Measurements from ENCODE around the gene FBXL17. TPM values are rescaled to one million over a fixed set of nuclear protein-coding genes. Genes with fewer than 3 reads are reported as not detected.

The FBXL17 gene
- polyA plus RNA-seq, 1 of the 3 experiments (the other 2 are of a cell fraction), result 4.4 TPM

DNA sequence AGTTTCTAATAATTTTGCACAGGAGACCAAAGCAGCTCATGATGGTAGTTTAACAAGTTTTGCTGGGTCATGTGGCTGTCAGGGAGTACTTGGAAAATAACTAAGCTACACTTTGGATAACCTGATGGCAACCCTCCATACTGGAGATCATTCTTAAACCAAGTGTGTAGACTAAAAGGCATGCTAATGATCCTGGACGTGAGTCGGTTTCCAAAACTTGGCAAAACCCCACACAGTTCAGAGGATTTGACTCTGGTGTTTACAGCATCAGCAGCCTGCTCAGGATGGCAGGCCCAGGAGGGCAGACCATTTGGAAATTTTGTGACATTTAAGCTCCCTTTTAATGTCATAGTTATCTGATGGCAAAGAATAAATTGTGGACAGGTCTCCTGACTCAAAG is 514.6 kb downstream of the FBXL17 start:
- Histone ChIP-seq H3K4me2 (no peak overlapping the region), H3K36me3 (replicated peaks in 1 of 2; ENCODE audit: control insufficient read depth in 1 of 2, insufficient read depth in 2 of 2, low read length in 1 of 2) (no peaks in the 10 kb centered on the region), H3K4me3 (ENCODE audit: low read depth in 2 of 2, low read length in 1 of 2) (no peak overlapping the region), H3K79me2 (ENCODE audit: insufficient read depth) (no peaks in the 10 kb centered on the region), H4K20me1 (ENCODE audit: insufficient read depth) (no peaks in the 10 kb centered on the region), H3K4me1 (ENCODE audit: control insufficient read depth in 1 of 2, insufficient read depth in 2 of 2, low read depth in 1 of 2, low read length in 1 of 2) (peaks cover 5 to 7% of the 10 kb centered on the region in 2 experiments; a peak in 3 of 4 replicates), H3K9me3 (no peaks in the 10 kb centered on the region), H3K9ac (no peak overlapping the region), H2AFZ (ENCODE audit: low read depth) (no peak overlapping the region), H3K9me2 (no peaks in the 10 kb centered on the region), H3K27me3 (ENCODE audit: insufficient read depth) (no peaks in the 10 kb centered on the region), H3K27ac (ENCODE audit: low read depth in 2 of 2, low read length in 1 of 2) (no peak overlapping the region), H3F3A (replicated peaks; ENCODE audit: insufficient read depth) (no peaks in the 10 kb centered on the region)
- WGBS (ENCODE audit: low lambda C conversion rate), result 95% methylated on average over 2 of the region's 2 CpGs
- no peak for TF ChIP-seq FOXJ3 (CRISPR knock-in tag; IDR thresholded peaks at IDR 0.05)
- TF ChIP-seq POLR2AphosphoS5 (IDR thresholded peaks at IDR 0.05; ENCODE audit: low read depth, low read length), result no peak
- TF ChIP-seq, protein P1, sequence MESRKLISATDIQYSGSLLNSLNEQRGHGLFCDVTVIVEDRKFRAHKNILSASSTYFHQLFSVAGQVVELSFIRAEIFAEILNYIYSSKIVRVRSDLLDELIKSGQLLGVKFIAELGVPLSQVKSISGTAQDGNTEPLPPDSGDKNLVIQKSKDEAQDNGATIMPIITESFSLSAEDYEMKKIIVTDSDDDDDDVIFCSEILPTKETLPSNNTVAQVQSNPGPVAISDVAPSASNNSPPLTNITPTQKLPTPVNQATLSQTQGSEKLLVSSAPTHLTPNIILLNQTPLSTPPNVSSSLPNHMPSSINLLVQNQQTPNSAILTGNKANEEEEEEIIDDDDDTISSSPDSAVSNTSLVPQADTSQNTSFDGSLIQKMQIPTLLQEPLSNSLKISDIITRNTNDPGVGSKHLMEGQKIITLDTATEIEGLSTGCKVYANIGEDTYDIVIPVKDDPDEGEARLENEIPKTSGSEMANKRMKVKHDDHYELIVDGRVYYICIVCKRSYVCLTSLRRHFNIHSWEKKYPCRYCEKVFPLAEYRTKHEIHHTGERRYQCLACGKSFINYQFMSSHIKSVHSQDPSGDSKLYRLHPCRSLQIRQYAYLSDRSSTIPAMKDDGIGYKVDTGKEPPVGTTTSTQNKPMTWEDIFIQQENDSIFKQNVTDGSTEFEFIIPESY (IDR thresholded peaks at IDR 0.05; ENCODE audit: borderline replicate concordance, low read depth), result no peak
- no peak for TF ChIP-seq FOSL2 (IDR thresholded peaks at IDR 0.05; ENCODE audit: borderline replicate concordance, low read depth)
- no peak for TF ChIP-seq CHD2 (IDR thresholded peaks at IDR 0.05; ENCODE audit: low read length, partially characterized antibody)
- TF ChIP-seq RAD21 (IDR thresholded peaks at IDR 0.05; ENCODE audit: low read length), result no peak
- TF ChIP-seq SIN3A (IDR thresholded peaks at IDR 0.05; ENCODE audit: borderline replicate concordance, low read depth, low read length), result no peak
- TF ChIP-seq SMC3 (IDR thresholded peaks at IDR 0.05; ENCODE audit: low read depth, low read length), result no peak
- no peak for TF ChIP-seq NRF1 (IDR thresholded peaks at IDR 0.05; ENCODE audit: low read depth, low read length)
- CTCF ChIA-PET, result interaction anchor here (0.8 kb wide), 1 partner anchor 64 kb away, joined by 3 read pairs; no protein-coding TSS in a partner anchor
- no peak for DNase-seq
- POLR2A ChIA-PET, result no interaction called here

DNA sequence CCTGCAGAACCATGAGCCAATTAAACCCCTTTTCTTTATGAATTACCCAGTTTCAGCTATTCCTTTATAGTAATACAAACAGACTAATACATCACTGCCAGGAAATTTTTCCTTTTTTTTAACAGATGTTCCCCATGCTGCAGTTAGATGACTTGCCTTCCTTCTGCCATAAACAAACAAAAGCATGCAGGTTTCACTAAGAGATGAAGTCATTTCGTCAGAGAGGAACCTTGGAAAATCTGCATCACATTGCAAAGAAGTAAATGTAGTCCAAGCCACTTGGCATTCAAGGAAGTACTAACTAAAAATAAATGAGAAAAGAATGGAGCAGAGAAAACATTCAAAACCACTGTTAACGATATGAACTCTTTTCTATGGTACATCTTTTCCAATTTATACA is 517.1 kb downstream of the FBXL17 start:
- Histone ChIP-seq H2AFZ (ENCODE audit: low read depth) (no peak overlapping the region), H3K27ac (ENCODE audit: low read depth in 2 of 2, low read length in 1 of 2) (no peak overlapping the region), H3K27me3 (ENCODE audit: insufficient read depth) (no peaks in the 10 kb centered on the region), H4K20me1 (ENCODE audit: insufficient read depth) (no peaks in the 10 kb centered on the region), H3K36me3 (replicated peaks in 1 of 2; ENCODE audit: control insufficient read depth in 1 of 2, insufficient read depth in 2 of 2, low read length in 1 of 2) (peaks cover 0 to 3% of the 10 kb centered on the region in 2 experiments), H3F3A (replicated peaks; ENCODE audit: insufficient read depth) (no peaks in the 10 kb centered on the region), H3K4me2 (no peak overlapping the region), H3K9ac (no peak overlapping the region), H3K79me2 (ENCODE audit: insufficient read depth) (no peaks in the 10 kb centered on the region), H3K4me3 (ENCODE audit: low read depth in 2 of 2, low read length in 1 of 2) (no peak overlapping the region), H3K9me3 (no peaks in the 10 kb centered on the region), H3K4me1 (ENCODE audit: control insufficient read depth in 1 of 2, insufficient read depth in 2 of 2, low read depth in 1 of 2, low read length in 1 of 2) (peaks cover 5 to 7% of the 10 kb centered on the region in 2 experiments; a peak in 3 of 4 replicates), H3K9me2 (no peaks in the 10 kb centered on the region)
- CTCF ChIA-PET, result no interaction called here
- TF ChIP-seq USF1 (IDR thresholded peaks at IDR 0.05; ENCODE audit: borderline replicate concordance, low read depth) (no peak), TAF1 (IDR thresholded peaks at IDR 0.05; ENCODE audit: borderline replicate concordance, low read depth, low read length) (no peak), RAD21 (IDR thresholded peaks at IDR 0.05; ENCODE audit: low read length) (no peak), POLR2AphosphoS5 (IDR thresholded peaks at IDR 0.05; ENCODE audit: low read depth, low read length) (no peak), NRF1 (IDR thresholded peaks at IDR 0.05; ENCODE audit: low read depth, low read length) (no peak), EZH2phosphoT487 (IDR thresholded peaks at IDR 0.05; ENCODE audit: borderline replicate concordance, low read depth) (no peak), NFIC (IDR thresholded peaks at IDR 0.05; ENCODE audit: borderline replicate concordance) (no peak), CHD2 (IDR thresholded peaks at IDR 0.05; ENCODE audit: low read length, partially characterized antibody) (no peak), MEF2A (IDR thresholded peaks at IDR 0.05; ENCODE audit: borderline replicate concordance, low read depth) (no peak), TCF12 (IDR thresholded peaks at IDR 0.05) (no peak)
- TF ChIP-seq, protein P1 (IDR thresholded peaks at IDR 0.05; ENCODE audit: borderline replicate concordance, low read depth), result no peak
- TF ChIP-seq, protein P2, sequence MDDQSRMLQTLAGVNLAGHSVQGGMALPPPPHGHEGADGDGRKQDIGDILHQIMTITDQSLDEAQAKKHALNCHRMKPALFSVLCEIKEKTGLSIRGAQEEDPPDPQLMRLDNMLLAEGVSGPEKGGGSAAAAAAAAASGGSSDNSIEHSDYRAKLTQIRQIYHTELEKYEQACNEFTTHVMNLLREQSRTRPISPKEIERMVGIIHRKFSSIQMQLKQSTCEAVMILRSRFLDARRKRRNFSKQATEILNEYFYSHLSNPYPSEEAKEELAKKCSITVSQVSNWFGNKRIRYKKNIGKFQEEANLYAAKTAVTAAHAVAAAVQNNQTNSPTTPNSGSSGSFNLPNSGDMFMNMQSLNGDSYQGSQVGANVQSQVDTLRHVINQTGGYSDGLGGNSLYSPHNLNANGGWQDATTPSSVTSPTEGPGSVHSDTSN (IDR thresholded peaks at IDR 0.05), result no peak
- TF ChIP-seq, protein P3, sequence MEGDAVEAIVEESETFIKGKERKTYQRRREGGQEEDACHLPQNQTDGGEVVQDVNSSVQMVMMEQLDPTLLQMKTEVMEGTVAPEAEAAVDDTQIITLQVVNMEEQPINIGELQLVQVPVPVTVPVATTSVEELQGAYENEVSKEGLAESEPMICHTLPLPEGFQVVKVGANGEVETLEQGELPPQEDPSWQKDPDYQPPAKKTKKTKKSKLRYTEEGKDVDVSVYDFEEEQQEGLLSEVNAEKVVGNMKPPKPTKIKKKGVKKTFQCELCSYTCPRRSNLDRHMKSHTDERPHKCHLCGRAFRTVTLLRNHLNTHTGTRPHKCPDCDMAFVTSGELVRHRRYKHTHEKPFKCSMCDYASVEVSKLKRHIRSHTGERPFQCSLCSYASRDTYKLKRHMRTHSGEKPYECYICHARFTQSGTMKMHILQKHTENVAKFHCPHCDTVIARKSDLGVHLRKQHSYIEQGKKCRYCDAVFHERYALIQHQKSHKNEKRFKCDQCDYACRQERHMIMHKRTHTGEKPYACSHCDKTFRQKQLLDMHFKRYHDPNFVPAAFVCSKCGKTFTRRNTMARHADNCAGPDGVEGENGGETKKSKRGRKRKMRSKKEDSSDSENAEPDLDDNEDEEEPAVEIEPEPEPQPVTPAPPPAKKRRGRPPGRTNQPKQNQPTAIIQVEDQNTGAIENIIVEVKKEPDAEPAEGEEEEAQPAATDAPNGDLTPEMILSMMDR (IDR thresholded peaks at IDR 0.05), result no peak
- 85% methylated on average over 2 of the region's 2 CpGs for WGBS (ENCODE audit: low lambda C conversion rate)
- POLR2A ChIA-PET, result no interaction called here
- no peak for DNase-seq

Data from SK-N-SH (cell line).